IMR-90 (cell line): ENCODE measurements around the gene FNDC7.

Experiments
- CEBPB ChIP-seq: IDR thresholded peaks from 2 replicates; pipeline ENCODE4 v1.6.1; 2012; ENCODE audit warnings: low read depth, low read length, improper control_type of control experiment
- ELK1 ChIP-seq: fragments of 150-350 bp; IDR thresholded peaks from 2 replicates; pipeline ENCODE4 v1.6.1; 2016; ENCODE audit warnings: low read depth, mild to moderate bottlenecking, low read length, moderate library complexity, borderline replicate concordance
- MAFK ChIP-seq: IDR thresholded peaks from 2 replicates; pipeline ENCODE4 v1.6.1; 2012; ENCODE audit warnings: low read depth, low read length, improper control_type of control experiment
- NFE2L2 ChIP-seq: fragments of 150-350 bp; IDR thresholded peaks from 2 replicates; pipeline ENCODE4 v1.6.1; 2016; ENCODE audit warnings: low read depth, mild to moderate bottlenecking, low read length
- POLR2A ChIP-seq: IDR thresholded peaks from 2 replicates; pipeline ENCODE4 v1.6.1; 2012; ENCODE audit warnings: mild to moderate bottlenecking, low read depth, low read length
- RAD21 ChIP-seq: IDR thresholded peaks from 2 replicates; pipeline ENCODE4 v1.6.1; 2012; ENCODE audit warnings: low read length, improper control_type of control experiment
- RCOR1 ChIP-seq: IDR thresholded peaks from 2 replicates; pipeline ENCODE4 v1.6.1; 2012; ENCODE audit warnings: mild to moderate bottlenecking, low read length, improper control_type of control experiment; ENCODE audit not compliant: insufficient replicate concordance
- TF ChIP-seq, protein P1 (sequence below): conservative IDR thresholded peaks from 2 replicates; pipeline ENCODE4 v1.5.1; 2012; ENCODE audit warnings: mild to moderate bottlenecking, low read depth, low read length, improper control_type of control experiment
- TF ChIP-seq, protein P2 (sequence below): fragments of 150-350 bp; IDR thresholded peaks from 2 replicates; pipeline ENCODE4 v1.6.1; 2017; ENCODE audit warnings: mild to moderate bottlenecking, antibody characterized with exemption, low read length, low read depth

GRCh38 chr1:108691942-108692723 lies 20.6 kb upstream of the FNDC7 start, which contains the start of gene PRPF38B:
- TF ChIP-seq, protein P1, sequence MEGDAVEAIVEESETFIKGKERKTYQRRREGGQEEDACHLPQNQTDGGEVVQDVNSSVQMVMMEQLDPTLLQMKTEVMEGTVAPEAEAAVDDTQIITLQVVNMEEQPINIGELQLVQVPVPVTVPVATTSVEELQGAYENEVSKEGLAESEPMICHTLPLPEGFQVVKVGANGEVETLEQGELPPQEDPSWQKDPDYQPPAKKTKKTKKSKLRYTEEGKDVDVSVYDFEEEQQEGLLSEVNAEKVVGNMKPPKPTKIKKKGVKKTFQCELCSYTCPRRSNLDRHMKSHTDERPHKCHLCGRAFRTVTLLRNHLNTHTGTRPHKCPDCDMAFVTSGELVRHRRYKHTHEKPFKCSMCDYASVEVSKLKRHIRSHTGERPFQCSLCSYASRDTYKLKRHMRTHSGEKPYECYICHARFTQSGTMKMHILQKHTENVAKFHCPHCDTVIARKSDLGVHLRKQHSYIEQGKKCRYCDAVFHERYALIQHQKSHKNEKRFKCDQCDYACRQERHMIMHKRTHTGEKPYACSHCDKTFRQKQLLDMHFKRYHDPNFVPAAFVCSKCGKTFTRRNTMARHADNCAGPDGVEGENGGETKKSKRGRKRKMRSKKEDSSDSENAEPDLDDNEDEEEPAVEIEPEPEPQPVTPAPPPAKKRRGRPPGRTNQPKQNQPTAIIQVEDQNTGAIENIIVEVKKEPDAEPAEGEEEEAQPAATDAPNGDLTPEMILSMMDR: no peak
- no peak for TF ChIP-seq MAFK
- peak; percentile 97 for TF ChIP-seq POLR2A
- TF ChIP-seq RAD21: no peak
- TF ChIP-seq RCOR1: no peak
- no peak for TF ChIP-seq CEBPB
- TF ChIP-seq ELK1: no peak
- TF ChIP-seq NFE2L2: no peak
- TF ChIP-seq, protein P2, sequence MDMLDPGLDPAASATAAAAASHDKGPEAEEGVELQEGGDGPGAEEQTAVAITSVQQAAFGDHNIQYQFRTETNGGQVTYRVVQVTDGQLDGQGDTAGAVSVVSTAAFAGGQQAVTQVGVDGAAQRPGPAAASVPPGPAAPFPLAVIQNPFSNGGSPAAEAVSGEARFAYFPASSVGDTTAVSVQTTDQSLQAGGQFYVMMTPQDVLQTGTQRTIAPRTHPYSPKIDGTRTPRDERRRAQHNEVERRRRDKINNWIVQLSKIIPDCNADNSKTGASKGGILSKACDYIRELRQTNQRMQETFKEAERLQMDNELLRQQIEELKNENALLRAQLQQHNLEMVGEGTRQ: no peak
